A204.1 (cell line): ENCODE results near the gene KCNQ1OT1.
"Not testable (repeated sequence)": the region's sequence is repeated elsewhere in the genome, so short reads cannot be mapped to it uniquely, and the experiment has no call there.

ENCODE experiments used
- FAIRE-seq: peaks from 2 replicates; lab custom pipeline; 2012; peaks lifted over from hg19 to GRCh38; lab: Jason Lieb, UNC

The KCNQ1OT1 gene

GRCh38 chr11:2652333-2653197, 47.2 kb downstream of the KCNQ1OT1 start:
- FAIRE-seq: no peak

- FAIRE-seq: no peak
These were observed 47.9 kb downstream of the KCNQ1OT1 start for GRCh38 chr11:2651826-2652271.

- no peak for FAIRE-seq
These were observed 48.7 kb downstream of the KCNQ1OT1 start for GRCh38 chr11:2651054-2651617.

- no peak for FAIRE-seq
These were observed 49.4 kb downstream of the KCNQ1OT1 start for GRCh38 chr11:2650343-2650867.

GRCh38 chr11:2649848-2650247, 49.9 kb downstream of the KCNQ1OT1 start:
- FAIRE-seq: no peak

- FAIRE-seq: no peak
These were observed 50.4 kb downstream of the KCNQ1OT1 start for GRCh38 chr11:2649400-2649799.

- no peak for FAIRE-seq
These were observed 51.8 kb downstream of the KCNQ1OT1 start for GRCh38 chr11:2647953-2648352.

- no peak for FAIRE-seq
These were observed 52.6 kb downstream of the KCNQ1OT1 start for GRCh38 chr11:2647167-2647566.

GRCh38 chr11:2645779-2646118, 54.0 kb downstream of the KCNQ1OT1 start:
- FAIRE-seq: no peak

GRCh38 chr11:2644844-2645778, 54.7 kb downstream of the KCNQ1OT1 start:
- no peak for FAIRE-seq

GRCh38 chr11:2643746-2644145, 56.0 kb downstream of the KCNQ1OT1 start:
- FAIRE-seq: no peak

GRCh38 chr11:2641623-2642022, 58.2 kb downstream of the KCNQ1OT1 start:
- FAIRE-seq: no peak

- FAIRE-seq: not testable (repeated sequence)
These were observed 60.0 kb downstream of the KCNQ1OT1 start for GRCh38 chr11:2639763-2640162.

- no peak for FAIRE-seq
These were observed 68.6 kb downstream of the KCNQ1OT1 start for GRCh38 chr11:2631161-2631560.

- FAIRE-seq: no peak
These were observed 69.1 kb downstream of the KCNQ1OT1 start for GRCh38 chr11:2630679-2631078.

- FAIRE-seq: no peak
These were observed 74.6 kb downstream of the KCNQ1OT1 start for GRCh38 chr11:2625183-2625582.

GRCh38 chr11:2621894-2622293, 77.9 kb downstream of the KCNQ1OT1 start:
- FAIRE-seq: no peak

- no peak for FAIRE-seq
These were observed 86.8 kb downstream of the KCNQ1OT1 start for GRCh38 chr11:2612884-2613571.

GRCh38 chr11:2609345-2609744, 90.4 kb downstream of the KCNQ1OT1 start:
- no peak for FAIRE-seq

GRCh38 chr11:2599561-2600189, 100.1 kb downstream of the KCNQ1OT1 start:
- FAIRE-seq: no peak

- FAIRE-seq: no peak
These were observed 104.6 kb downstream of the KCNQ1OT1 start for GRCh38 chr11:2595204-2595603.
